Sigmoid colon (tissue), 7 donors: ENCODE data around the gene NAP1L4. TPM values are rescaled to one million over a fixed set of nuclear protein-coding genes. Genes with fewer than 3 reads are reported as not detected.

ENCODE experiments used
- DNase-seq: peaks from one replicate; pipeline ENCODE4 v3.0.0-alpha.2; 2019
- H3K27ac ChIP-seq, 4 donors: fragments of 200-600 bp; sonication (generic); one replicate each; pipeline ENCODE4 v1.5.1; 2016 to 2019; ENCODE audit warnings: mild to moderate bottlenecking in 1 of 4
- H3K27me3 ChIP-seq, 3 donors: fragments of 200-600 bp; sonication (generic); one replicate each; pipeline ENCODE4 v1.5.1; 2019; ENCODE audit warnings: mild to moderate bottlenecking in 1 of 3
- H3K36me3 ChIP-seq, 4 donors: fragments of 200-600 bp; sonication (generic); one replicate each; pipeline ENCODE4 v1.5.1; 2016 to 2019
- H3K4me1 ChIP-seq, 4 donors: fragments of 200-600 bp; sonication (generic); one replicate each; pipeline ENCODE4 v1.5.1; 2017 to 2019
- H3K4me3 ChIP-seq, 4 donors: fragments of 200-600 bp; sonication (generic); one replicate each; pipeline ENCODE4 v1.5.1; 2017 to 2019; ENCODE audit warnings: mild to moderate bottlenecking in 2 of 4, moderate library complexity in 1 of 4
- H3K9me3 ChIP-seq, 4 donors: fragments of 200-600 bp in 3 of 4; sonication (generic) in 3 of 4; one replicate each; pipeline versions ENCODE4 v1.5.1 to v1.6.1; 2013 to 2019
- EP300 ChIP-seq, 4 donors: sonication (generic); formaldehyde crosslinking; IDR thresholded peaks; one replicate each; pipeline ENCODE4 v1.6.1; 2017; ENCODE audit warnings: antibody characterized with exemption in 4 of 4
- POLR2A ChIP-seq, 2 donors: fragments of 450-650 bp; IDR thresholded peaks; one replicate each; pipeline ENCODE4 v1.6.1; 2016; ENCODE audit warnings: antibody characterized with exemption in 2 of 2, mild to moderate bottlenecking in 2 of 2, moderate library complexity in 2 of 2
- POLR2AphosphoS5 ChIP-seq, 4 donors: sonication (generic); formaldehyde crosslinking; IDR thresholded peaks; one replicate each; pipeline ENCODE4 v1.6.1; 2017; ENCODE audit warnings: antibody characterized with exemption in 4 of 4
- WGBS, 2 donors: extraction: QIAGEN DNeasy Blood & Tissue Kit; methylation state at CpG; one replicate each; pipeline ENCODE4 v1.1.7; 2013; 5-methylcytosine and 5-hydroxymethylcytosine counted together
- intact Hi-C: fragments of 100-400 bp; cut with DNase I; formaldehyde crosslinking; loops from one replicate; pipeline ENCODE4 v1.15.1; 2023
- polyA plus RNA-seq, 3 donors: library from polyadenylated mRNA; stranded (reverse); fragments of 200-250 nt; gene quantifications; one replicate each; pipeline ENCODE4 v1.2.3, GENCODE V29; 2013
- small RNA-seq, 3 donors: library from RNA; depleted of rRNA; stranded (forward); fragments of <200 nt; gene quantifications; one replicate each; pipeline ENCODE3, GENCODE V24; 2016
- total RNA-seq, 4 donors: library from RNA; depleted of rRNA; stranded (reverse); fragments of >200 nt; gene quantifications; one replicate each; pipeline ENCODE4 v1.1.0, GENCODE V29; 2016
- TF ChIP-seq, protein P1 (sequence below), 4 experiments: fragments of 450-650 bp in 3 of 4; fragments of 200-600 bp in 1 of 4; IDR thresholded peaks; one replicate each; pipeline ENCODE4 v1.5.1; 2016 to 2019; ENCODE audit warnings: antibody characterized with exemption in 4 of 4, mild to moderate bottlenecking in 3 of 4, moderate library complexity in 2 of 4
- donor health status: healthy with polysubstance abuse.
- donor health status: Bipolar disorder and iron deficiency.
- donor health status: healthy.

NAP1L4 gene
- total and polyA plus RNA-seq, 7 donors, result 55.9 to 102 (median 88.7) TPM

DNA sequence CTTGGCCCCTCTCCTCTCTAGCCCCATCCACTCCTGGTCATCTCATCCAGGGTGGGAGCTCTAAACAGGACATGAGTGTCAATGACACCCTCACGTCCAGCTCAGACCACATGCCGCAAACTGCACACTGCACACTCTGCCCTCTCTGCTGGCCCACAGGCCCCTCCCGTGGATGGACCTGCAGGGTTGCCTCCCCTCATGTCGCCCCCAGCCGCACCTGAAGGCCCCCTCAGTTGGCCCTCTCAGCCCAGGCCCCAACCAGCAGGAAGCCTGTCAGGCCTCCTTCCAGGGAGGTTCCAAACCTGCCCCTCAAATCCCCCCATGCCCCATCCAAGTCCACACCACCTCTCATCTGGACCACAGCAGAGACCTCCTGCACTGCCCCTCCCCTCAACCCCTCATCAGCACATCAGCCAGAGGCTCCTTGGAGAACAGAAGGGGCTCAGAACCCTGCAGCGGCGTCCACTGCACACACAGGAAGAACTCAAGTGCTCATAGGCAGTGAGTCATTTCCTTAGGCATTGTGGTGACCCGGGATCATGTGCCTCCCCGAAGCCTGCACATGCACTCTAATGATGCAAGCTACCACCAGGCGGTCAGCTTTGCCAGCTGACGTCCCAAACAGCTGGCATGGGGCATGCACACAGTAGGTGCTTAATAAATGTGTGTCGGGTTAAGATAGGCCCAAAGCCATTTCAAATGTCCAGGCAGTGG, 93.6 kb downstream of the NAP1L4 start:
- Histone ChIP-seq H3K9me3 (no peaks in the 10 kb centered on the region), H3K4me1 (peaks cover 0 to 23% (median 15%) of the 10 kb centered on the region in 4 donors), H3K27me3 (no peaks in the 10 kb centered on the region), H3K36me3 (no peaks in the 10 kb centered on the region), H3K4me3 (no peak overlapping the region), H3K27ac (peak overlapping the region; percentile 42 to 63 (median 59))
- TF ChIP-seq POLR2AphosphoS5 (IDR thresholded peaks at IDR 0.05) (peak; percentile 13 to 73 (median 34)), EP300 (IDR thresholded peaks at IDR 0.05) (no peak)
- peak; percentile 83 for DNase-seq
- 58 to 74% methylated on average over 12 of the region's 12 CpGs for WGBS, 2 donors
- intact Hi-C loops, result no loop called here

DNA sequence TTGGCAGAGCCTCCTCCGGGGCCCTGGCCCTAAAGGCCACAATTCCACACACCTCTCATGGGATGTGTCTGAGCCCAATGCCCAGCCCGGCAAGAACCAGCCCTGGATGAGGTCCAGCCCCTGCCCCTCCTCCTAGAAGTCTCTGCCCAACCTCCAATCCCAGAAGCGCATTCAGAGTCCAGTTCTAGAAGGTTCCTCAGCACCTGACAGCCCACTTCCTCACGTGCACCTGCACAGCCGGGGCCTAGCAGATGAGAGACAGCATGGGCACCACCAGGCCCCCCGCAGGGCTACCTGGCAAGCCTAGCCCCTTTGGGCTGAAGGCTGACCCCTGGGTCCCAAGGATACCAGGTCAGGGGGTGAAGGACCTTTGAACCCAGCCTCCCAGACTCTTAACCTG, 95.1 kb downstream of the NAP1L4 start:
- Histone ChIP-seq H3K4me1 (peaks cover 0 to 17% (median 13%) of the 10 kb centered on the region in 4 donors), H3K27me3 (no peaks in the 10 kb centered on the region), H3K27ac (no peak overlapping the region), H3K36me3 (no peaks in the 10 kb centered on the region), H3K9me3 (no peaks in the 10 kb centered on the region), H3K4me3 (no peak overlapping the region)
- intact Hi-C loops, result no loop called here
- 93 to 95% methylated on average over 6 of the region's 6 CpGs for WGBS, 2 donors
- DNase-seq, result no peak
- TF ChIP-seq EP300 (IDR thresholded peaks at IDR 0.05), result no peak
- TF ChIP-seq POLR2A (IDR thresholded peaks at IDR 0.05), result no peak
- TF ChIP-seq POLR2AphosphoS5 (IDR thresholded peaks at IDR 0.05), result no peak
- TF ChIP-seq, protein P1, sequence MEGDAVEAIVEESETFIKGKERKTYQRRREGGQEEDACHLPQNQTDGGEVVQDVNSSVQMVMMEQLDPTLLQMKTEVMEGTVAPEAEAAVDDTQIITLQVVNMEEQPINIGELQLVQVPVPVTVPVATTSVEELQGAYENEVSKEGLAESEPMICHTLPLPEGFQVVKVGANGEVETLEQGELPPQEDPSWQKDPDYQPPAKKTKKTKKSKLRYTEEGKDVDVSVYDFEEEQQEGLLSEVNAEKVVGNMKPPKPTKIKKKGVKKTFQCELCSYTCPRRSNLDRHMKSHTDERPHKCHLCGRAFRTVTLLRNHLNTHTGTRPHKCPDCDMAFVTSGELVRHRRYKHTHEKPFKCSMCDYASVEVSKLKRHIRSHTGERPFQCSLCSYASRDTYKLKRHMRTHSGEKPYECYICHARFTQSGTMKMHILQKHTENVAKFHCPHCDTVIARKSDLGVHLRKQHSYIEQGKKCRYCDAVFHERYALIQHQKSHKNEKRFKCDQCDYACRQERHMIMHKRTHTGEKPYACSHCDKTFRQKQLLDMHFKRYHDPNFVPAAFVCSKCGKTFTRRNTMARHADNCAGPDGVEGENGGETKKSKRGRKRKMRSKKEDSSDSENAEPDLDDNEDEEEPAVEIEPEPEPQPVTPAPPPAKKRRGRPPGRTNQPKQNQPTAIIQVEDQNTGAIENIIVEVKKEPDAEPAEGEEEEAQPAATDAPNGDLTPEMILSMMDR (IDR thresholded peaks at IDR 0.05), result no peak

DNA sequence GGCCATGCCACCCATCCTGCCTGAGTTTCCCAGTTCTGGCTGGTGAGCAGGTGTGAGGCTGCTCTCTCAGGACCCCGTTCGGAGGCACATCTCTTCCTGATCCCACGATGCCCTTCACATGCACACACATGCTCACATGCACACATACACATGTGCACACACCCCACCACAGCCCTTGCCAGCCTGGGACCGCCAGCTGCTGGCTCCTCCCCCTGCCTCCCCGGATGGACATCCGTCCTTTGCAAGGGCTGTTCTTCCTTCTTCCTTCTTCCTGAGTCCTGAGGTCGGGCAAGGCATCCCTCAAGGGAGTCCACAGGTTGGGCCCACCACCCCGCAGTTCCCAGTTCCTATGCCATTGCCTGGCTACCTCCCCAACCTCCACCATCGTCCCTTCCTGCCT, 96.1 kb downstream of the NAP1L4 start:
- no peaks in the 10 kb centered on the region for H3K36me3 ChIP-seq
- WGBS, 2 donors, result 82 to 89% methylated on average over 9 of the region's 9 CpGs
- H3K27me3 ChIP-seq, result no peaks in the 10 kb centered on the region
- no peak for DNase-seq
- H3K9me3 ChIP-seq, result no peaks in the 10 kb centered on the region
- H3K27ac ChIP-seq, result no peak overlapping the region
- intact Hi-C loops, result no loop called here
- H3K4me3 ChIP-seq, result no peak overlapping the region
- peaks cover 0 to 19% (median 19%) of the 10 kb centered on the region in 4 donors for H3K4me1 ChIP-seq
- no peak for TF ChIP-seq POLR2AphosphoS5 (IDR thresholded peaks at IDR 0.05)
- no peak for TF ChIP-seq EP300 (IDR thresholded peaks at IDR 0.05)
- TF ChIP-seq, protein P1 (IDR thresholded peaks at IDR 0.05), result no peak
- TF ChIP-seq POLR2A (IDR thresholded peaks at IDR 0.05), result no peak

Small RNAs within 50 kb of the gene (small RNA-seq; reads per million reads assigned to genes)
- gene SNORA54, result 5.5 to 12.2 (median 11.4) reads per million in 3 donors

Other genes with a start within 250 kb of the NAP1L4 start
- 10 to 100 TPM; 37.2 to 54.3 (median 47.4) TPM for gene CDKN1C, start 106.6 kb downstream of the NAP1L4 start, total RNA-seq
- gene CDKN1C, start 106.6 kb downstream of the NAP1L4 start, polyA plus RNA-seq, result 10 to 100 TPM in 1 of 3 donors, 1 to 10 TPM in 2; 5.3 to 14.4 (median 7.9) TPM
- gene PHLDA2, start 62.9 kb downstream of the NAP1L4 start, total RNA-seq, result 1 to 10 TPM in 1 of 4 donors, not detected in 3; 1.7 TPM
- gene PHLDA2, start 62.9 kb downstream of the NAP1L4 start, polyA plus RNA-seq, result 10 to 100 TPM; 33.0 to 37.9 (median 37.8) TPM
- 10 to 100 TPM; 34.6 to 49.0 (median 39.6) TPM for gene CARS1, start 65.1 kb upstream of the NAP1L4 start, total RNA-seq
- gene CARS1, start 65.1 kb upstream of the NAP1L4 start, polyA plus RNA-seq, result 10 to 100 TPM; 21.0 to 57.1 (median 35.4) TPM
- gene OSBPL5, start 173.0 kb upstream of the NAP1L4 start, total RNA-seq, result 10 to 100 TPM; 28.1 to 69.2 (median 46.2) TPM
- gene OSBPL5, start 173.0 kb upstream of the NAP1L4 start, polyA plus RNA-seq, result 10 to 100 TPM; 16.6 to 29.8 (median 18.6) TPM
- not detected for gene MRGPRG, start 226.5 kb upstream of the NAP1L4 start, total RNA-seq
- not detected for gene MRGPRG, start 226.5 kb upstream of the NAP1L4 start, polyA plus RNA-seq
- 1 to 10 TPM in 2 of 4 donors, under 1 TPM in 1, not detected in 1; 0.33 to 1.4 (median 1.1) TPM for gene MRGPRE, start 240.1 kb upstream of the NAP1L4 start, total RNA-seq
- under 1 TPM in 1 of 3 donors, not detected in 2; 0.10 TPM for gene MRGPRE, start 240.1 kb upstream of the NAP1L4 start, polyA plus RNA-seq